Endothelial cell of umbilical vein (primary cell): ENCODE results near the gene NUTM2A.
"Not testable (repeated sequence)": the region's sequence is repeated elsewhere in the genome, so short reads cannot be mapped to it uniquely, and the experiment has no call there.

Experiments
- CTCF ChIP-seq, 2 donors: IDR thresholded peaks; 1 replicate in 1 of 2; 2 replicates in 1 of 2; pipeline ENCODE4 v1.5.1; 2011; ENCODE audit warnings: low read length in 2 of 2, mild to moderate bottlenecking in 2 of 2, moderate library complexity in 2 of 2, control low read depth in 1 of 2, inconsistent platforms in 1 of 2, low read depth in 1 of 2; ENCODE audit not compliant: insufficient read depth in 1 of 2; ENCODE audit errors: extremely low read depth in 1 of 2
- POLR2A ChIP-seq: IDR thresholded peaks from 2 replicates; pipeline ENCODE4 v1.6.1; 2012; ENCODE audit warnings: low read depth, mild to moderate bottlenecking, control low read depth, low read length
- POLR2AphosphoS5 ChIP-seq: IDR thresholded peaks from 2 replicates; pipeline ENCODE4 v1.6.1; 2012; ENCODE audit warnings: low read depth, mild to moderate bottlenecking, control low read depth, low read length, moderate library complexity; ENCODE audit not compliant: insufficient read depth

GRCh38 chr10:87216120-87216519 lies 9.1 kb upstream of the NUTM2A start:
- not testable (repeated sequence) for TF ChIP-seq CTCF (IDR thresholded peaks at IDR 0.05; ENCODE audit: extremely low read depth in 1 of 2, insufficient read depth in 1 of 2, low read depth in 1 of 2, low read length in 2 of 2); POLR2AphosphoS5; POLR2A
